Nephron progenitor cell (in vitro differentiated cells): Measurements from ENCODE around the gene UBL7.

Source experiments
- DNase-seq: peaks from one replicate; pipeline ENCODE4 v3.0.0; 2021
- H3K27ac Mint-ChIP-seq: 2 replicates; pipeline ENCODE4 v1.8.0; 2021; ENCODE audit warnings: mild to moderate bottlenecking, moderate library complexity, mixed read lengths
- H3K27me3 Mint-ChIP-seq: 2 replicates; pipeline ENCODE4 v1.8.0; 2021; ENCODE audit warnings: mild to moderate bottlenecking, low read depth, mixed read lengths; ENCODE audit not compliant: poor library complexity
- H3K36me3 Mint-ChIP-seq: 2 replicates; pipeline ENCODE4 v1.8.0; 2021; ENCODE audit warnings: low read depth, mixed read lengths
- H3K4me1 Mint-ChIP-seq: 2 replicates; pipeline ENCODE4 v1.8.0; 2021; ENCODE audit warnings: mixed read lengths
- H3K4me3 Mint-ChIP-seq: 2 replicates; pipeline ENCODE4 v1.8.0; 2021; ENCODE audit warnings: mild to moderate bottlenecking, moderate library complexity, mixed read lengths
- H3K9me3 Mint-ChIP-seq: 2 replicates; pipeline ENCODE4 v1.8.0; 2021; ENCODE audit warnings: mild to moderate bottlenecking, moderate library complexity, mixed read lengths
- TF ChIP-seq, protein P1 (sequence below): fragments of 200-600 bp; sonication (generic); IDR thresholded peaks from 2 replicates; pipeline ENCODE4 v1.5.0; 2021; ENCODE audit warnings: antibody characterized with exemption

UBL7 gene

DNA sequence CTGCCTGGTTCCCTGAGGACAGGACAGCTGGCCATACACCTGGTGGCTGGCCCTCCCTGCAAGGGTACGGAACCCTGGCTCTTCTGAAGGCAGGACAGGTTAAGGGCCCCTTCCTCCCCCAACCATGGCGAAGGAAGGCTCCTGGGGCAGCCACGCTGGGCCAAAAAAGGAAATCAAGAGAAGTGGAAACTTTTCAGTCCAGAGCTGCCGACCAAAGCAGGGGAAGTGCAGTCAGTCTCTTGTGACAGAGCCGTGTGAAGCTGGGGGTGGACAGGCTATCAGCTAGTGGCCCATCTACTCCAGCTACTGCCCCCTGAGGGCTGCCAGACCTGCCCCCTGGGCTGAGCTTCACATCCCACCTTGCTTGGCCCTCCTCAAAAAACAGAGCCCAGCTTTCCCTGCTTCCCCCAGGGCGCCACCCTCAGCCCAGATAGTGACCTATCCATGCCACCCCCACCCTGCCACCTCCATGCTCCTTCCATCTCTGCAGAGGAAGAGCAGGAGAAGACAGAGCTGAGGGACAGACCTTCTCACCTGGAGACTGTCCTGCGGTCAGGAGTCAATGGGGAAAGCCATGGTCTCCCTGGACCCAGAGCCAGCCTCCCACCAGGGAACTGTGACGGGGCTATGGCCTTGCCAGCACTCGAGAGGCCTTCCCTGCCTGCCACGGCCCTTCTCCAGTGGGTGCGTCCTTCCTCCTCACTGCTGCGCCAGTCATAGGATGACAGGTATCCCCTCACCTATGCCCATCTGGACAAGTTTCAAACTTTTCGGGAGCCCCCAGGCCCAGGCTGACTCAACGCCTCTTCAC lies 31.8 kb downstream of the UBL7 start:
- Mint-ChIP-seq H3K36me3 (peaks cover 4% of the 10 kb centered on the region), H3K27ac (peak overlapping the region; percentile 78), H3K9me3 (no peaks in the 10 kb centered on the region), H3K4me3 (no peak overlapping the region), H3K4me1 (peaks cover 79% of the 10 kb centered on the region), H3K27me3 (peaks cover 12% of the 10 kb centered on the region)
- TF ChIP-seq, protein P1, sequence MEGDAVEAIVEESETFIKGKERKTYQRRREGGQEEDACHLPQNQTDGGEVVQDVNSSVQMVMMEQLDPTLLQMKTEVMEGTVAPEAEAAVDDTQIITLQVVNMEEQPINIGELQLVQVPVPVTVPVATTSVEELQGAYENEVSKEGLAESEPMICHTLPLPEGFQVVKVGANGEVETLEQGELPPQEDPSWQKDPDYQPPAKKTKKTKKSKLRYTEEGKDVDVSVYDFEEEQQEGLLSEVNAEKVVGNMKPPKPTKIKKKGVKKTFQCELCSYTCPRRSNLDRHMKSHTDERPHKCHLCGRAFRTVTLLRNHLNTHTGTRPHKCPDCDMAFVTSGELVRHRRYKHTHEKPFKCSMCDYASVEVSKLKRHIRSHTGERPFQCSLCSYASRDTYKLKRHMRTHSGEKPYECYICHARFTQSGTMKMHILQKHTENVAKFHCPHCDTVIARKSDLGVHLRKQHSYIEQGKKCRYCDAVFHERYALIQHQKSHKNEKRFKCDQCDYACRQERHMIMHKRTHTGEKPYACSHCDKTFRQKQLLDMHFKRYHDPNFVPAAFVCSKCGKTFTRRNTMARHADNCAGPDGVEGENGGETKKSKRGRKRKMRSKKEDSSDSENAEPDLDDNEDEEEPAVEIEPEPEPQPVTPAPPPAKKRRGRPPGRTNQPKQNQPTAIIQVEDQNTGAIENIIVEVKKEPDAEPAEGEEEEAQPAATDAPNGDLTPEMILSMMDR: no peak
- DNase-seq: no peak

DNA sequence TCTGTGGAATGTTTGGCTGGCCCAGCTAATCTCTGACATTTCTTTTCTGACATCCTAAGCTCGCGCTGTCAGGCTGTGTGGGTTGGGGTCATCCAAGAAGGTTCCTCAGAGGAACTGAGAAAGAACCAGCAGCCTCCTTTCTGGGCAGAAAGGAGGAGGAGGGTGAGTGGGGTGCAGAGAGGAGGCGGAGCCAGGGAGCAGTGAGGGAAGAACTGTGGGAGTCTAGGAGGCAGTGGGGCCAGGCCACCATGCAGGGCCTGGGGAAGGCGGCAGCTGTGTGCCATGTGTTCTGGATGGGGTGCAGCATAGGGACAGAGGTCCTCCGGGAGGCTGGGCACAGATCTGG lies 32.5 kb downstream of the UBL7 start:
- TF ChIP-seq, protein P1: no peak
- H3K4me1 Mint-ChIP-seq: peaks cover 84% of the 10 kb centered on the region
- H3K36me3 Mint-ChIP-seq: peaks cover 4% of the 10 kb centered on the region
- H3K9me3 Mint-ChIP-seq: no peaks in the 10 kb centered on the region
- H3K4me3 Mint-ChIP-seq: no peak overlapping the region
- peaks cover 15% of the 10 kb centered on the region for H3K27me3 Mint-ChIP-seq
- H3K27ac Mint-ChIP-seq: peak overlapping the region; percentile 62
- DNase-seq: no peak

DNA sequence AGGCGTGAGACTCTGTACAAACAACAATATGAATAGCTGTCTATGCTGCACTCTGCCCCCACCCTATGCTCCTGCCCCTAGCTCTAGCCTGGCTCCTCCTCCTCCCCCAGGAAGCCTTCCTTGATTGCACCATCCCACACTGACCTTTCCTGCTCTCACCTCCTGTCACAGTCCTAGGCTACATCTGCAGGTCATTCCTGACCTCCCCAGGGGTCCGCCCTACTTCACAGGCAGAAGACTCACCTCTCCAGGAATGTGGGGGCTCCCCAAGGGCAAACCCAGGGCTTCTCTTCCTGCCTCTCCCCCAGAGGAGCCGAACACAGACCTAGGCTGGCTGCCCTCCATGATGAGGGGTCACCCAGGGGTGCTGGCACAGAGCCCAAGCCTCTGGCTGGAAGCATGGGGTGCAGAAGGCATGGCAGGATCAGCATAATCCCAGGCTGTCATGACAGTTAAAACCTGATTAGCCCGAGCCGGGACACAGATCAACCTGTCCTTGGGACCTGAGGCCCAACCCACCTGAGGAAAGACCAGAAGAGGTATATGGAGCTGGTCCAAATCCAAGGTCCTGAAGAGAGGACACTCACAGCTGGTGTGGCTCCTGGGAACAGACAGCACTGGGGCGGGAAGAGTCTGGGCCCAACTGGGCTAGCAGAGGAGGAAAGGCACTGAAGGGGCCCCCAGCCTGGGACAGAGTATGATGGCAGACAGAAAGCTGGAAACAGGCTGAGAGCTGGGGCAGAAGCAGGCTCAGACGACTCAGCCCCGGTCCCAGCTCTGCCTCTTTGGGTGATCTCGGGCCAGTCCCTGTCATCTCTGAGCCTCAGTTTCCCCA lies 33.1 kb downstream of the UBL7 start:
- TF ChIP-seq, protein P1: no peak
- Mint-ChIP-seq H3K4me1 (peaks cover 89% of the 10 kb centered on the region), H3K4me3 (no peak overlapping the region), H3K9me3 (no peaks in the 10 kb centered on the region), H3K27ac (peak overlapping the region; percentile 46), H3K36me3 (peaks cover 4% of the 10 kb centered on the region), H3K27me3 (peaks cover 15% of the 10 kb centered on the region)
- DNase-seq: no peak

DNA sequence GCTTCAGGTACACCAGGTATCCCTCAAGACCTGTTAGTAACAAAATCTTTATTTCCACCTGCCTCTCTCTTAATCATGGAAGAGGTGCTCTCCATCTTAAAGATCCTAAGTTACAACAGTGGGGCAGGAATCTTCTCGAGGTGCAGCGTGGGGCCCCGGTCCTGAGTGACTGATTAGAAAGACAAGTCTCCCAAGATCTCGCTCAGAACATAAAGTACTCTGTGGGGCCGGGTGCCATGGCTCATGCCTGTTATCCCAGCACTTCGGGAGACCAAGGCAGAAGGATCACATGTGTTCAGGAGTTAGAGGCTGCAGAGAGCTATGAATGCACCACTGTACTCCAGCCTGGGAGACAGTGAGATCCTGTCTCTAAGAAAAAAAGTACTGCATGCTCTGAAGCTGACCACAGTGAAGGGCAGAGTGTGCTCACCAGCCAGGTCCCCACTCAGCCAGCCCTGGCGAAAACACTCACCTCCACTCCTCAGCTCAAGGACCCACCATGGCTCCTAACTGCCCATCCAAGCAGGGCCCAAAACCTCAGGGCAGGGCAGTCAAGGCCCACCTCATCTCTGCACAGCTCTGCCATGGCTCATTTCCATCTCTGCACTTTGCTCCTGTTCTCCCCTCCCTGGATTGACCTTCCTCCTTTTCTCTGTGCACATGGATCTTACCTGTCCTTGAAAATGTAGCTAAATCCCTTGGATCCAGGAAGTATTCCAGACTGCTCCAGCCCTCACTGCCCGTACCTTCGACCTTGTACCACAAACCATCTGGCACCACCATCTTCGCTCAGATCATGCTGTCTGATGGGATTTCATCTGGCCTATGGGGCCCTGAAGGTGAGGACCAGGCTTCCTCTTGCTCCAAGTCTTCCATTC lies 34.3 kb downstream of the UBL7 start:
- Mint-ChIP-seq H3K27me3 (peaks cover 14% of the 10 kb centered on the region), H3K9me3 (no peaks in the 10 kb centered on the region), H3K36me3 (peaks cover 4% of the 10 kb centered on the region), H3K4me3 (no peak overlapping the region), H3K27ac (no peak overlapping the region), H3K4me1 (peaks cover 91% of the 10 kb centered on the region)
- DNase-seq: no peak
- TF ChIP-seq, protein P1: no peak

DNA sequence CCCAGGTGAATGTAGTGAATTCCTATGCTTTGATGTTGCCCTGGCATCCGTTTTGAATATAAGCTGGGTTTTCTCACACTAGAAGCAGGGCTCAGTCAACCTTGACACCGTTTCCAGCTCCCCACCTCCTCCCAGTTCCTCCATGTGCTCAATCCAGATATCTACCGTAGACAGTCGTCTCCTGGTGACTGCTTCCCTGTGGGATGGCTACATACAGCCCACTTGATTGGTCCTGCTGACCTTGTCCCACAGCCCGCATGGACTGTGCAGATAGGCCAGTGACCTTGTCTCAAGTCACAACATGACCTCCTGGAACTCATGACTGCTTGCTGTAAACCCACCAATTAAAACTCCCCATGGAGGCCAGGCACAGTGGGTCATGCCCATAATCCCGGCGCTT lies 35.3 kb downstream of the UBL7 start:
- Mint-ChIP-seq H3K9me3 (no peaks in the 10 kb centered on the region), H3K4me1 (peaks cover 92% of the 10 kb centered on the region), H3K27me3 (peaks cover 5% of the 10 kb centered on the region), H3K27ac (peak overlapping the region; percentile 47), H3K4me3 (no peak overlapping the region), H3K36me3 (peaks cover 4% of the 10 kb centered on the region)
- no peak for DNase-seq
- TF ChIP-seq, protein P1: no peak
